HL-60/S4 (cell line): ENCODE results near the gene TOLLIP.
"Not testable (repeated sequence)": the region's sequence is repeated elsewhere in the genome, so short reads cannot be mapped to it uniquely, and the experiment has no call there.

Experiments
- in situ Hi-C: fragments of 300-500 bp; cut with MboI; formaldehyde crosslinking; loops from 2 replicates; pipeline ENCODE4 v1.14.3; 2022; ENCODE audit warnings: low sequenced_read_pairs

TOLLIP gene

DNA sequence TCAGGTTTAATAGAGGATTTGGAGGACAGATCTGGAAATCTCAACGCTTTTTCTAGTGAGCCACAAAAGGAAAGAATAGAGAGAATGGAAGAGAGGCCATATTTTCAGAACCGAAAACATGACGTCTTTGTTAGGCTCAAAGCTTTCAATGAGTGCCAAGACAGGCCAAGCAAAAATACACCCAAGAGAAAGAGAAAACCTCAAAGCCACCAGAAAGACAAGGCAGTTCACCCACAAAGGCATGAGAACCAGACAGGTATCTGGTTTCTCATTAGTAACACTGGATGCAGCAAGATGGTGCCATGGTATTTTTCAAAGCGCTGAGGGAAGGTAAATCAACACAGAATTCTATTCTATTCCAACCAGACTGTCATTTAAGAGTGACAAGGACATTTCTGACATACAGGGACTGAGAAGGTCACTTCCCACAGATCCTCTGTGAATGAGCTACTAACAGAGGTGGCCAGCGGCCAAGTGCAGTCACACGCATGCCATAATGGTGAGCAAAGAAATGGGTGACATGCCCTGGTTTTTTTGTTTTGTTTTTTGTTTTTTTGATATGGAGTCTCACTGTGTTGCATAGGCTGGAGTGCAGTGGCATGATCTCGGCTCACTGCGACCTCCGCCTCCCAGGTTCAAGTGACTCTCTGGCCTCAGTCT, 41.9 kb downstream of the TOLLIP start:
- in situ Hi-C loops, result no loop called here

DNA sequence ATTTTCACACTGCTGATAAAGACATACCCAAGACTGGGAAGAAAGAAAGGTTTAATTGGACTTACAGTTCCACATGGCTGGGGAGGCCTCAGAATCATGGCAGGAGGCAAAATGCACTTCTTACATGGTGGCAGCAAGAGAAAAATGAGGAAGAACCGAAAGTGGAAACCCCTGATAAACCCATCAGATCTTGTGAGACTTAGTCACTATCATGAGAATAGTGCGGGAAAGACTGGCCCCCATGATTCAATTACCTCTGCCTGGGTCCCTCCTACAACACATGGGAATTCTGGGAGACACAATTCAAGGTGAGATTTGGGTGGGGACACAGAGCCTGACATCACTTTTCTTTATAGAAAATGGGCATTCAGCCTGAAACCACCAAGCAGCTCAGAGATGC, 42.5 kb downstream of the TOLLIP start:
- in situ Hi-C loops, result not testable (repeated sequence)

DNA sequence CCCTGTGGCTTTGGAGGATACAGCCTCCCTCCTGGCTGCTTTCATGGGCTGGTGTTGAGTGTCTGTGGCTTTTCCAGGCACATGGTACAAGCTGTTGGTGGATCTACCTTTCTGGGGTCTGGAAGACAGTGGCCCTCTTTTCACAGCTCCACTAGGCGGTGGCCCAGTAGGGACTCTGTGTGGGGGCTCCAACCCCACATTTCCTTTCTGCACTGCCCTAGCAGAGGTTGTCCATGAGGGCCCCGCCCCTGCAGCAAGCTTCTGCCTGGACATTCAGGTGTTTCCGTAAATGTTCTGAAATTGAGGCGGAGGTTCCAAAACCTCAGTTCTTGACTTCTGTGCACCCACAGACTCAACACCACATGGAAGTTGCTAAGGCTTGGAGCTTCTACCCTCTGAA, 44.0 kb downstream of the TOLLIP start:
- in situ Hi-C loops, result not testable (repeated sequence)

DNA sequence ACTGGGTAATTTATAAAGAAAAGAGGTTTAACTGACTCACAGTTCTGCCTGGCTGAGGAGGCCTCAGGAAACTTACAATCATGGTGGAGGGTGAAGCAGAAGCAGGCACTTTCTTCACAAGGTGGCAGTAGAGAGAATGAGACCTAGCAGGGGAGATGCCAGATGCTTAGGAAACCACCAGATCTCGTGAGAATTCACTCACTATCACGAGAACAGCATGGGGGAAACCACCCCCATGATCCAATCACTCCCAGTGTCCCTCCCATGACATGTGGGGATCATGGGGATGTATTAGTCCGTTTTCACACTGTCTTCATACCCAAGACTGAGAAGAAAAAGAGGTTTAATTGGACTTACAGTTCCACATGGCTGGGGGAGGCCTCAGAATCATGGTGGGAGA, 45.0 kb downstream of the TOLLIP start:
- in situ Hi-C loops, result not testable (repeated sequence)

DNA sequence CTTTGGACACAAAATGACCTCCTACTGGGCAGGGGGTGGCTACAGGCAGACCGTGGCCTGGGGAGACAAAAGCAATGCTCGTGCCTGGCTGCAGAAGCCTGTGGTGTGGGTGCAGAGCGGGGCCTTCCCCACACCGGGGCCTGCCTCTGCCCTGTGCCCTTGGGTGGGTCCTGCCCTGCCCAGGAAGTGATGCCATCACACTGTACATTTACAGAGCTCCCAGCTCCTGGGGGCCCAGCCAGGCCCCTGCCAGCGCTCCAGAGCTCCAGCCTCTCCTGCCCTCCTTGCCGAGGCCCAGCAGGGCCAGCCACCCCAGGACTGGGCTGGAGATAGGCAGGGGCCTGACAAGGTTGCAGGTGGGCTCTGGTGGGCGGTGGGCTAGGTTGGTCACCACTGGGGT, 46.4 kb downstream of the TOLLIP start:
- in situ Hi-C loops, result no loop called here

DNA sequence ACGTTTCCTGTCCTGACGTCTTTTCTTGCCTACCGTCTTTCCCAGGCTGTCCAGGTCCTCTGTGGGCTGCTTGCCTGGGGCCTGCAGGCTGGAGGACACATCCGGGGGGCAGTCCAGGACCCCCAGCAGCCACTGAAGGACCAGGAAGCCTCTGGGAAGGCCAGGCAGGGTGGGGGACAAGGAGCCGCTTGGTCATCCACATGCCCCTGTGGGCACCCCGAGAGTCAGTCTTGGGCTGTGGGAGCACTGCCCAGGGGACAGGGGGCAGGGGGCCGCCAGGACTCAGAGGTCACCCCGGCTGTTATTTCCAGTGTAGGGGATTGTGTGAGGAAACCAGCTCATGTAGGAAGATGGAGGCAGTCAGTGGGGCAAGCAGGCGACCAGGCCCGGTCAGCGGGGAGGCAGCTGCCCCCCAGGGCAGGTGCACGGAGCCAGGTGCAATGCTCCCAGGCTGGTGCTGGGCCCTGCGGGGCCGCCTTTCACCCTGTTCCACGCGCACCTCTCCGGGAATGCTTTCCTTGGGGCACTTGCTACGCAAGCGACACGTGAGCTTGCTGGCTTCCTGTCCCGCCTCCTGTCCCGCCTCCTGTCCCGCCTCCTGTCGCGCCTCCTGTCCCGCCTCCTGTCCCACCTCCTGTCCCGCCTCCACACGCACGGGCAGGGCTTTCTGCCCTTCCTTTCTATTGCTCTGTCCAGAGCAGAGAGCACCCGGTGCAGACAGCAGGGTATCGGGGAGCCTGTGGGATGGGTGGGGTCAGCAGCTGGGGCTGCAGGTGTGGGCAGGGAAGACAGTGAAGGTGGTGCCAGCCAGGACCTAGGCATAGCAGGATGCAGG, 47.0 kb downstream of the TOLLIP start:
- in situ Hi-C loops, result no loop called here

DNA sequence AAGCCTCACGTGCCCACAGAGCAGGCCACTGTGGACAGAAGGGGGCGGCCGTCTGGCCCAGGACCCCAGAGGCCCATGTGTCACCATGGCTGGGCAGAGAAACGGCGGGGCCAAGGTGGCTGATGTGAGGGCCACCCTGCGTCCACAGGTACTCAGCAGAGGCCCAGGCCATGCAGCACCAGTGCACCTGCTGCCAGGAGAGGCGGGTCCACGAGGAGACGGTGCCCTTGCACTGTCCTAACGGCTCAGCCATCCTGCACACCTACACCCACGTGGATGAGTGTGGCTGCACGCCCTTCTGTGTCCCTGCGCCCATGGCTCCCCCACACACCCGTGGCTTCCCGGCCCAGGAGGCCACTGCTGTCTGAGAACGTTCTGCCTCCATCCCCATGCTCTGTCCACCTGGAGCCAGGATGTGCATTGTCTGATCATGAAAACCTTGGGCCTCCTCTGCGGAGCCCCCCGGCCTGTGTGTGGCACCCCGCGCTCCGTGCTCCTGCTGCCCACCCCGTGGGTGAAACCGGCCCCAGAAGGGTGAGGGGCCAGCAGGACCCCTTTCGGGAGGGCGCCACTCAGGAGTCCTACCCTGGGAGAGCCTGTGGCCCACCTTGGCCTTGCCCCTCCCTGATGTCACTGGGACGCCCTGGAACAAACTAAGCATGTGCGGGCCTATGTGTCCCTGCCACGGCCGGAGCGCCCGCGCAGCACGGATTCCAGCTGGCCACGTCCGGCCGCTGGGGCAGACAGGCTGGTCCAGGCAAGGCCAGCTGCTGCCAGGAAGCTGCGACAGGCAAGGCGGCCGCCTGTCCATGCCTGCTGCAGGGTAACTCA, 48.0 kb downstream of the TOLLIP start:
- in situ Hi-C loops, result no loop called here

DNA sequence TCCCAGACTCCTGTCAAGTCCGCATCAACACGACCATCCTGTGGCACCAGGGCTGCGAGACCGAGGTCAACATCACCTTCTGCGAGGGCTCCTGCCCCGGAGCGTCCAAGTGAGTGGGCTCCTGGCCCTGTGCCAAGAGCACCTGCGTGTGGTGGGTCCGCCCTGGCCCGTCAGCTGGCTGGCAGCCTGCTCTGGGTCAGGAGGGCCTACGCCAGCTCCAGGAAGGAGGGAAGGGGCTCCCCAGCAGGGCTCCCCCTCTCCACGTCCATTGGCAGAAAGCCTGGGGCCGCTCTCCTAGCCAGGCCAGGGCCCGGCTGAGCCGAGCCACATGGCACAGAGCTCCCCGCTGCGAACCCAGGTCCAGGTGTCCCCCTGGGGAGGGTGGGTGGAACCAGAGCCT, 48.8 kb downstream of the TOLLIP start:
- in situ Hi-C loops, result no loop called here

DNA sequence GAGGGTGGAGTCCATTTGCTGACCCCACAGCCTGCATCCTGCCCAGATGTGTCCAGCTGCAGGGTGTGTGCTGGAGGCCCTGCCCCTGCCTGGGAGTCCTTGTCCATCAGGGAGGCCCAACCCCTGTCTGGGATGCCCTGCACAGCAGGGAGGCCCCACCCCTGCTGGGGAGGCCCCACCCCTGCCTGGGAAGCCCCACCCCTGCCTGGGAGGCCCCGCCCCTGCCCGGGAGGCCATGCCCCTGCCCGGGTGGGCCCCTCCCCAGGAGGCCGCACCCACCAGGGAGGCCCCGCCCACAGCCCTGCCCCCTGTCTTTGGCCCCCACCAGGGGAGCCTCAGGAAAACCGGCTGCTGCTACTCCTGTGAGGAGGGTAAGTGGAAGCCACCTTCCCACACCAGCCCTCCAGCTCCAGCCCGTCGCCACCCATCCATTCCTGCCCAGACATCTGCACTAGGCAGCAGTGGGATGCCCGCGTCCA, 49.4 kb downstream of the TOLLIP start:
- in situ Hi-C loops, result no loop called here

DNA sequence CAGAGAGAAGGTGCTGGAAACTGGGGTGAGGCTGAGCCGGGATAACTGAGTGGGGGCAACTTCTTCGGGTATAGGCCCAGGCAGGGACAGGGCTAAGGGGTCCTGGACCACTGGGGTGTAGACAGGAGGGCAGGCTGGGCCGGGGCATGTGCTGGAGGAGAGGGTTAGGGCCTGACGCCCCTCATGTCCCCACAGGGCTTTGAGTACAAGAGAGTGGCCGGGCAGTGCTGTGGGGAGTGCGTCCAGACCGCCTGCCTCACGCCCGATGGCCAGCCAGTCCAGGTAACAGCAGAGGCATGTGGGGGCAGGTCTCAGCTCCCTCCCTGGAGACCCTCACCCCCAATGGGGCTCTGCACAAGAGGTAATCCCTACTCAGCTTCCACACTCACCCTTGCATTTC, 49.9 kb downstream of the TOLLIP start:
- in situ Hi-C loops, result no loop called here

DNA sequence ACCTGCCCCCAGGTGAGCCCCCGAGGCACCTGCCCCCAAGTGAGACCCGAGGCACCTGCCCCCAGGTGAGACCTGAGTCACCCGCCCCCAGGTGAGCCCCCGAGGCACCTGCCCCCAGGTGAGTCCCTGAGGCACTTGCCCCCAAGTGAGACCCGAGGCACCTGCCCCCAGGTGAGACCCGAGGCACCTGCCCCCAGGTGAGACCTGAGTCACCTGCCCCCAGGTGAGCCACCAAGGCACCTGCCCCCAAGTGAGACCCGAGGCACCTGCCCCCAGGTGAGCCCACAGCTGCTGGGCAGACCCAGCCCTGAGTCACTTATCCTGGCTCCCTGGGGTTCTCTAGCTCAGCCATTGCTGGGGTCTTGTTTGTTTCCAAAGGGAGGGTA, 50.4 kb downstream of the TOLLIP start:
- in situ Hi-C loops, result no loop called here

DNA sequence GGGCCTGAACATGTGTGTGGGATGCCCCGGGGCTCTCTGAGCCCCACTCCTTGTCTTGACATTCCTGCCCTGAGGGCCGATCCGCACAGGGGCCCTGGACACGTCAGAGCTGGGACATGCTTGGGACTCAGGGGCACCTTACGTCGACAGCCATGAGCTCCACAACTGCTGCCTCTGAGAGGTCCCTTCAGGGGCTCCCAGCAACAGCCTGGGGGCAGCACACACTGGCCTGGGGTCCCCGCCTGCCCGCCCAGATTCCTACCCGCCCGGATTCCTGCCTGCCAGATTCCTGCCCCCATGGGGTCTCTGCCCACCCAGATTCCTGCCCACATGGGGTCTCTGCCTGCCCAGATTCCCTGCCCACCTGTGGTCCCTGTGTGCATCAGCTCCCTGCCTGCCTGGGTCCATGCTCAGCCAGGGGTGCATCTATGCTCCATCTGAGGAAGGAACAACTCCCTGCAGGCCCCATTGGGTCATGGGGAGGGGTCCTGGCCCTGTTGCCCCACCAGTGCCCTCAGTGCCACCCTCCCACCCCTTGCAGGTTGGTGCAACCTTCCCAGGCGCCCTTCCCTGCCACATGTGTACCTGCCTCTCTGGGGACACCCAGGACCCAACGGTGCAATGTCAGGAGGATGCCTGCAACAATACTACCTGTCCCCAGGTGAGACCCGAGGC, 50.9 kb downstream of the TOLLIP start:
- in situ Hi-C loops, result no loop called here

DNA sequence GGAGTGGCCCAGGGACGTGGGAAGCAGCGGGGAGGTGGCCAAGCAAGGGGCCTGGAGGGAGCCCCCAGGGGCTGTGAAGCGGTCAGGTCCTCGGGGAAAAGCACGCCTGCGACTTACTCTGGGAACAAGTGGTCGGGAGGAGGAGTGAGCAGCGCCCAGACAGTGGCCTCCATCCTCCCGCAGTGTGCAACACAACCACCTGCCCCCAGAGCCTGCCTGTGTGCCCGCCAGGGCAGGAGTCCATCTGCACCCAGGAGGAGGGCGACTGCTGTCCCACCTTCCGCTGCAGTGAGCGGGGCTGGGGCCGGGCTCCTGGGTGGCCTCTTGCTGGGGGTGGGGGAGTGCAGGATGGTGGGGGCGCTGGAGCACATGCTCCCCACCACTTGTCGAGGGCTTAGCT, 51.5 kb downstream of the TOLLIP start:
- in situ Hi-C loops, result no loop called here

DNA sequence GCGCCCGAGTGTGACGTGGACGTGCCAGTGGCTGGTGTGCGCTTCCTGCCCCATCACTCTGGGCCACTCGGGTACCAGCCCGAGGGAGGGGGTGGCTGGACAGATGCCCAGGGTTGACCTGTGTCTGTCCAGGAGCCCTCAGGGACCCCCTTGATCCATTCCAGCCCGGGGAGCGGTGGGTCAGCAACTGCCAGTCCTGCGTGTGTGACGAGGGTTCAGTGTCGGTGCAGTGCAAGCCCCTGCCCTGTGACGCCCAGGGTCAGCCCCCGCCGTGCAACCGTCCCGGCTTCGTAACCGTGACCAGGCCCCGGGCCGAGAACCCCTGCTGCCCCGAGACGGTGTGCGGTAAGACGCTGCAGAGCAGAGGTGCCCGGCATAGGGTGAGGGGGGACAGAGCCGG, 52.1 kb downstream of the TOLLIP start:
- in situ Hi-C loops, result no loop called here

DNA sequence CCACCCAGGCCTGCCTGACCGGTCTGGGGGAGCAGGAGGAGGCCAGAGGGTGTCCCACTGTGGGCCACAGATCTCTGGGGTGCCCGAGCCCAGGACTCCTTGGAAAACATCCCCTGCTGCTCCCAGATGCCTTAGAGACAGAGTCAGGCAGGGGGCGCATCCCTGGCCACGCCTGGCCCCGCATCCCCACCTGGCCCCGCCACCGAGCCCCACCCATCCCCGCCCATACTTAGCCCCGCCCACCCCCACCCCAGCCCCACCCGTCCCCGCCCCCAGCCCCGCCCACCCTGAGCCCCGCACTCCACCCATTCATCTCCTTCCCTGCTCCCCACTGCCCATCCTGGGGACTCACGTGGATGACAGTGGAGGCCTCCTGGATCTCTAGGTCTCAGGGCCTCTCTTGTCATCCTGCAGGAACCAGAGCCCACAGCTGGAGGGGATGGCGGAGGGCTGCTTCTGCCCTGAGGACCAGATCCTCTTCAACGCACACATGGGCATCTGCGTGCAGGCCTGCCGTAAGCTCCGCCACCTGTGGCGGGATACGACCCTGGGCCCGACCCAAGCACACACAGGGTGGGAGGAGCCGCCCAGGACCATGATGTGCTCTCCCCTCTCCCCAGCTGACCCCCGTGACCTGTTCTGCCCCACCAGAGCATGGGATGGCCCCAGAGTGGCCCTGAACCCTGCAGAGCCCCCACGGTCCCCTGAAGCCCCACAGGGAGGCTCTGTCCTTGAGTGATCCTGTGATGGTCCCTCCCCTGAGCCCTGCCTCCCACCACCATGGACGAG, 53.0 kb downstream of the TOLLIP start:
- in situ Hi-C loops, result no loop called here

DNA sequence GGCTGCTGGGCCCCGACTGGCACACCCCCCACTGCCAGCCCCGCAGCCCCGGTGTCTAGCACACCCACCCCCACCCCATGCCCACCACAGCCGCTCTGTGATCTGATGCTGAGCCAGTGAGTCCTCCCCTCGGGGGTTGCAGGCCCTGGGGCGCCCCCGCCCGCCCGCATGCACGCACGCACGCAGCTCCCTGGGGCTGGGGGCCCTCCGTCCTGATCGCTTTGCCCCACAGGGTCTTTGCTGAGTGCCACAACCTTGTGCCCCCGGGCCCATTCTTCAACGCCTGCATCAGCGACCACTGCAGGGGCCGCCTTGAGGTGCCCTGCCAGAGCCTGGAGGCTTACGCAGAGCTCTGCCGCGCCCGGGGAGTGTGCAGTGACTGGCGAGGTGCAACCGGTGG, 54.3 kb downstream of the TOLLIP start:
- in situ Hi-C loops, result no loop called here

DNA sequence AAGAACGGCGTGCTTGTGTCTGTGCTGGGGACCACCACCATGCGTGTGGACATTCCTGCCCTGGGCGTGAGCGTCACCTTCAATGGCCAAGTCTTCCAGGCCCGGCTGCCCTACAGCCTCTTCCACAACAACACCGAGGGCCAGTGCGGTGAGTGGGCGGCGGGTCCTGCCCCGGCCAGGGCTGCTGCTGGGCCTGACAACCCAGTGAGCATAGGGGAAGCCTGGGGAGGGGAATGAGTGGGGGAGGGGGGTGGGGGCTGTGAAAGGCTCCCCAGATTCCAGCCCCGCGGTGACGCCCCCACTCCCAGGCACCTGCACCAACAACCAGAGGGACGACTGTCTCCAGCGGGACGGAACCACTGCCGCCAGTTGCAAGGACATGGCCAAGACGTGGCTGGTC, 54.7 kb downstream of the TOLLIP start:
- in situ Hi-C loops, result no loop called here

DNA sequence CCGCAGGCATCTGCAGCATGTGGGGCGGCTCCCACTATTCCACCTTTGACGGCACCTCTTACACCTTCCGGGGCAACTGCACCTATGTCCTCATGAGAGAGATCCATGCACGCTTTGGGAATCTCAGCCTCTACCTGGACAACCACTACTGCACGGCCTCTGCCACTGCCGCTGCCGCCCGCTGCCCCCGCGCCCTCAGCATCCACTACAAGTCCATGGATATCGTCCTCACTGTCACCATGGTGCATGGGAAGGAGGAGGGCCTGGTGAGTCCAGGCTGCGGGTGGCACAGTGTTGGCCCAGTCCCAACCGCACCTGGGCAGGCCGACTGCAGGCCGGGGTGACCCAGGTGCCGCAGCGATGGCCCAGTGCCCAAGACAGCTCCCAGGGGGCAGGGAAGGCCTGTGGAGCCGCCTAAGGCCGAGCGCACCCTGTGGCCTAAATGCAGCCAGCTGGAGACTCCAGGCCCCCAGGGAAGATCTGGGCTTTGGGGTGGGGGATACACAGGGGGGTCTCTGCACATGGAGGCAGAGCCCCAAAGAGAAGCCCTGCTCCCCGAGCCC, 55.3 kb downstream of the TOLLIP start:
- in situ Hi-C loops, result no loop called here

DNA sequence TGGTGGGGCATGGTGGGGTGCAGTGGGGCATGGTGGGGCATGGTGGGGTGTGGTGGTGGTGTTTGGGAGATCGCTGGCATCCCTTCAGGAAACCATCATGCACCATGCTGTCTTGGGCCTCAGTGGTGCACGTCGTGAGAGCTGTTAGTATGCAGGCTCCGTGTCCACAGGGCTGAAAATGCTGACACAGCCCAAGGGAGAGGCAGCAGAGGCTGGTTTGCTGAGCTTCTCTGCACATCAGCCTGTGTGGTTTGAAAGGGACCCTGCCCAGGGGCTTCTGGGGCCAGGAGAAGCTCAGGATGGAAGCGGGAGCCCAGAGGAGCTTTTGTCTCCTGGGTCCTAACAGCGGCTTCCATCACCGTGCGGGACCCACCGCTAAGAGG, 56.3 kb downstream of the TOLLIP start:
- in situ Hi-C loops, result no loop called here
